ENCODE measurements around the gene MTOR. TPM values are rescaled to one million over a fixed set of nuclear protein-coding genes. Genes with fewer than 3 reads are reported as not detected.
A peak's percentile ranks its signal among the peaks of the same experiment; 100 is the strongest.

MTOR gene
- total and polyA plus RNA-seq, 10 of the 15 experiments (the other 5 are each of a cell fraction or from before 2014, with no cell fraction given) = 6.6 to 41.8 (median 29.8) TPM

DNA sequence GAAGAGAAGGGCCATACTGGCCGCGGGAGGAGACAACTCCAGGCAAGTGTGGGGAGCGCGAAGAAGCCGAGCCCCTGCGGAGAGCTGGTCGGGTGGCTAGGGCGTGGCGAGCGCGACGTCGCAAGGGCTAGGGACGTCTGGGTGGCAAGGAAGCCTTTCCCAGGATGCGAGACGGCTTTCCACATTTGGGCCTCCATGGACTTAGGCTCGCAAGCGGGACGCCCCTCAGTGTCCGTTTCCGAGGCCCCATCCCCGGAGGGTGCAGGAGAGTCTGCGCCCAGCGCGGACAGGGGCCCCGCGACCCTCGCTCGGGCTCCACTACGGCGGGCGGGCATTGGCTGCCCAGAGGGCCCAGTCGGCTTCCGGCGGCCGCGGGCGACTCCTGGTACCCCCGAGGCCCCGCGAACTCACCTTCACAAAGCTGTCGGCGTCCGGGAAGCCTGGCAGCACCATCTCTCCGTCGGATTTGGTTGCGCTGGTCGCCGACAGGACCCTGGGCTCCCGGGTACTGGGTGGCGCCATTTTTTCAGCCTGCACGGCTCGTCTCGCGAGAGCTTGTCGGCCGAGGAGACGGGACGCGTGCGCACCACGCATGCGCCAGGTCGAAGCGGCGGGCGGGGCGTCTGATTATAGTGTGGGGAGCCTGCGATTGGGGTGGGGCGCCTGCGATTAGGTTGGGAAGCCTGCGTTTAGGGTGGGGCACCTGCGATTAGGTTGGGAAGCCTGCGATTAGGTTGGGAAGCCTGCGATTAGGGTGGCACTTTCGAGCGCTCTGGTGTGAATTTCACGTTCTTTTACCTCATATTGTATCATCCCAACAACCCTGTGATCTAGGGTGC, 162.8 kb downstream of the MTOR start, which contains the start of gene EXOSC10 (continued):
- TF ChIP-seq, protein P1, sequence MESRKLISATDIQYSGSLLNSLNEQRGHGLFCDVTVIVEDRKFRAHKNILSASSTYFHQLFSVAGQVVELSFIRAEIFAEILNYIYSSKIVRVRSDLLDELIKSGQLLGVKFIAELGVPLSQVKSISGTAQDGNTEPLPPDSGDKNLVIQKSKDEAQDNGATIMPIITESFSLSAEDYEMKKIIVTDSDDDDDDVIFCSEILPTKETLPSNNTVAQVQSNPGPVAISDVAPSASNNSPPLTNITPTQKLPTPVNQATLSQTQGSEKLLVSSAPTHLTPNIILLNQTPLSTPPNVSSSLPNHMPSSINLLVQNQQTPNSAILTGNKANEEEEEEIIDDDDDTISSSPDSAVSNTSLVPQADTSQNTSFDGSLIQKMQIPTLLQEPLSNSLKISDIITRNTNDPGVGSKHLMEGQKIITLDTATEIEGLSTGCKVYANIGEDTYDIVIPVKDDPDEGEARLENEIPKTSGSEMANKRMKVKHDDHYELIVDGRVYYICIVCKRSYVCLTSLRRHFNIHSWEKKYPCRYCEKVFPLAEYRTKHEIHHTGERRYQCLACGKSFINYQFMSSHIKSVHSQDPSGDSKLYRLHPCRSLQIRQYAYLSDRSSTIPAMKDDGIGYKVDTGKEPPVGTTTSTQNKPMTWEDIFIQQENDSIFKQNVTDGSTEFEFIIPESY (IDR thresholded peaks at IDR 0.05) = no peak
- peak; percentile 40; the same call in 1 of the 2 replicates for TF ChIP-seq SMAD5 (IDR thresholded peaks at IDR 0.05; ENCODE audit: low read depth)
- TF ChIP-seq, protein P2, sequence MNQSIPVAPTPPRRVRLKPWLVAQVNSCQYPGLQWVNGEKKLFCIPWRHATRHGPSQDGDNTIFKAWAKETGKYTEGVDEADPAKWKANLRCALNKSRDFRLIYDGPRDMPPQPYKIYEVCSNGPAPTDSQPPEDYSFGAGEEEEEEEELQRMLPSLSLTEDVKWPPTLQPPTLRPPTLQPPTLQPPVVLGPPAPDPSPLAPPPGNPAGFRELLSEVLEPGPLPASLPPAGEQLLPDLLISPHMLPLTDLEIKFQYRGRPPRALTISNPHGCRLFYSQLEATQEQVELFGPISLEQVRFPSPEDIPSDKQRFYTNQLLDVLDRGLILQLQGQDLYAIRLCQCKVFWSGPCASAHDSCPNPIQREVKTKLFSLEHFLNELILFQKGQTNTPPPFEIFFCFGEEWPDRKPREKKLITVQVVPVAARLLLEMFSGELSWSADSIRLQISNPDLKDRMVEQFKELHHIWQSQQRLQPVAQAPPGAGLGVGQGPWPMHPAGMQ (IDR thresholded peaks at IDR 0.05; ENCODE audit: borderline replicate concordance) = peak; percentile 67; the same call in 1 of the 2 replicates
- TF ChIP-seq, protein P3, sequence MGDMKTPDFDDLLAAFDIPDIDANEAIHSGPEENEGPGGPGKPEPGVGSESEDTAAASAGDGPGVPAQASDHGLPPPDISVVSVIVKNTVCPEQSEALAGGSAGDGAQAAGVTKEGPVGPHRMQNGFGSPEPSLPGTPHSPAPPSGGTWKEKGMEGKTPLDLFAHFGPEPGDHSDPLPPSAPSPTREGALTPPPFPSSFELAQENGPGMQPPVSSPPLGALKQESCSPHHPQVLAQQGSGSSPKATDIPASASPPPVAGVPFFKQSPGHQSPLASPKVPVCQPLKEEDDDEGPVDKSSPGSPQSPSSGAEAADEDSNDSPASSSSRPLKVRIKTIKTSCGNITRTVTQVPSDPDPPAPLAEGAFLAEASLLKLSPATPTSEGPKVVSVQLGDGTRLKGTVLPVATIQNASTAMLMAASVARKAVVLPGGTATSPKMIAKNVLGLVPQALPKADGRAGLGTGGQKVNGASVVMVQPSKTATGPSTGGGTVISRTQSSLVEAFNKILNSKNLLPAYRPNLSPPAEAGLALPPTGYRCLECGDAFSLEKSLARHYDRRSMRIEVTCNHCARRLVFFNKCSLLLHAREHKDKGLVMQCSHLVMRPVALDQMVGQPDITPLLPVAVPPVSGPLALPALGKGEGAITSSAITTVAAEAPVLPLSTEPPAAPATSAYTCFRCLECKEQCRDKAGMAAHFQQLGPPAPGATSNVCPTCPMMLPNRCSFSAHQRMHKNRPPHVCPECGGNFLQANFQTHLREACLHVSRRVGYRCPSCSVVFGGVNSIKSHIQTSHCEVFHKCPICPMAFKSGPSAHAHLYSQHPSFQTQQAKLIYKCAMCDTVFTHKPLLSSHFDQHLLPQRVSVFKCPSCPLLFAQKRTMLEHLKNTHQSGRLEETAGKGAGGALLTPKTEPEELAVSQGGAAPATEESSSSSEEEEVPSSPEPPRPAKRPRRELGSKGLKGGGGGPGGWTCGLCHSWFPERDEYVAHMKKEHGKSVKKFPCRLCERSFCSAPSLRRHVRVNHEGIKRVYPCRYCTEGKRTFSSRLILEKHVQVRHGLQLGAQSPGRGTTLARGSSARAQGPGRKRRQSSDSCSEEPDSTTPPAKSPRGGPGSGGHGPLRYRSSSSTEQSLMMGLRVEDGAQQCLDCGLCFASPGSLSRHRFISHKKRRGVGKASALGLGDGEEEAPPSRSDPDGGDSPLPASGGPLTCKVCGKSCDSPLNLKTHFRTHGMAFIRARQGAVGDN (IDR thresholded peaks at IDR 0.05) = peak; percentile 60; the same call in 1 of the 2 replicates
- TF ChIP-seq, protein P4, sequence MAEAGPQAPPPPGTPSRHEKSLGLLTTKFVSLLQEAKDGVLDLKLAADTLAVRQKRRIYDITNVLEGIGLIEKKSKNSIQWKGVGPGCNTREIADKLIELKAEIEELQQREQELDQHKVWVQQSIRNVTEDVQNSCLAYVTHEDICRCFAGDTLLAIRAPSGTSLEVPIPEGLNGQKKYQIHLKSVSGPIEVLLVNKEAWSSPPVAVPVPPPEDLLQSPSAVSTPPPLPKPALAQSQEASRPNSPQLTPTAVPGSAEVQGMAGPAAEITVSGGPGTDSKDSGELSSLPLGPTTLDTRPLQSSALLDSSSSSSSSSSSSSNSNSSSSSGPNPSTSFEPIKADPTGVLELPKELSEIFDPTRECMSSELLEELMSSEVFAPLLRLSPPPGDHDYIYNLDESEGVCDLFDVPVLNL (IDR thresholded peaks at IDR 0.05; ENCODE audit: low read depth, low read length) = 0 out of 2 replicates have a peak, but pooled peaks have one; percentile 50
- 0 out of 2 replicates have a peak, but pooled peaks have one; percentile 68 for TF ChIP-seq BACH1 (IDR thresholded peaks at IDR 0.05; ENCODE audit: borderline replicate concordance)
